HCT116 (cell line): ENCODE measurements around the gene FAM171A2. TPM values are rescaled to one million over a fixed set of nuclear protein-coding genes. Genes with fewer than 3 reads are reported as not detected.

ENCODE experiments used
- ATAC-seq: fragments of 200-7000 bp; cut with Tn5 transposase; 2 replicates; pipeline ENCODE4 v1.9.1; 2020; ENCODE audit warnings: mild to moderate bottlenecking, moderate library complexity
- BruUV-seq: library from RNA; stranded (reverse); fragments of 400-500 nt; replicated peaks from 2 replicates; lab custom pipeline; 2021; lab: Mats Ljungman, UMichigan
- CTCF ChIA-PET: fragments of 300-600 bp; sonication (Branson Sonifier 250); formaldehyde crosslinking; loops from one replicate; lab custom pipeline; 2021; ENCODE audit warnings: antibody characterized with exemption; lab: Charles Lee
- POLR2A ChIA-PET: fragments of 300-600, 350-600 bp; sonication (Branson Sonifier 250); formaldehyde crosslinking; loops from one replicate; lab custom pipeline; 2021; ENCODE audit warnings: antibody characterized with exemption; lab: Charles Lee
- RAD21 ChIA-PET, 2 experiments: fragments of 300-600 bp; sonication (Branson Sonifier 250); formaldehyde crosslinking; loops; one replicate each; lab custom pipeline; 2023; ENCODE audit warnings: low total read pairs in 2 of 2; ENCODE audit not compliant: uncharacterized antibody in 2 of 2, unreplicated experiment in 2 of 2, low non-redundant PET in 1 of 2; lab: Charles Lee
- DNase-seq: peaks from one replicate; pipeline ENCODE4 v3.0.0-alpha.2; 2010; ENCODE audit warnings: low read depth, low spot score
- H2AFZ ChIP-seq: fragments of 200-600 bp; shearing (Covaris generic), sonication (generic); 2 replicates; pipeline ENCODE4 v1.6.1; 2017; ENCODE audit warnings: low read depth, mixed run types, mixed read lengths, antibody characterized with exemption, low read length; ENCODE audit not compliant: poor library complexity, severe bottlenecking
- H3K27ac ChIP-seq: 2 replicates; pipeline ENCODE4 v1.5.1; 2012; ENCODE audit warnings: low read depth, low read length
- H3K27me3 ChIP-seq: fragments of 200-600 bp; sonication (generic); 2 replicates; pipeline ENCODE4 v1.6.1; 2016; ENCODE audit warnings: mixed run types, low read length, mixed read lengths; ENCODE audit not compliant: insufficient read depth
- H3K36me3 ChIP-seq, 2 experiments: fragments of 200-500 bp in 1 of 2; fragments of 200-600 bp in 1 of 2; sonication (Bioruptor generic) in 1 of 2; sonication (generic) in 1 of 2; 2 replicates each; pipeline versions ENCODE4 v1.5.1 to v1.6.1; 2014 to 2016; ENCODE audit warnings: low read length in 2 of 2, inconsistent platforms in 1 of 2, mixed read lengths in 1 of 2, mixed run types in 1 of 2; ENCODE audit not compliant: insufficient read depth in 2 of 2, control insufficient read depth in 1 of 2
- H3K4me1 ChIP-seq, 2 experiments: fragments of 200-600 bp in 1 of 2; sonication (generic) in 1 of 2; 2 replicates each; pipeline versions ENCODE4 v1.5.1 to v1.6.1; 2012 to 2017; ENCODE audit warnings: low read length in 2 of 2, inconsistent platforms in 1 of 2, mild to moderate bottlenecking in 1 of 2, mixed read lengths in 1 of 2, mixed run types in 1 of 2, moderate library complexity in 1 of 2; ENCODE audit not compliant: insufficient read depth in 2 of 2, control insufficient read depth in 1 of 2
- H3K4me2 ChIP-seq: fragments of 200-600 bp; sonication (generic); 2 replicates; pipeline ENCODE4 v1.6.1; 2017; ENCODE audit warnings: mixed run types, low read length, mixed read lengths
- H3K4me3 ChIP-seq, 2 experiments: fragments of 200-600 bp in 1 of 2; sonication (generic) in 1 of 2; replicated peaks in 1 of 2; 2 replicates each; pipeline ENCODE4 v1.5.1; 2011 to 2016; ENCODE audit warnings: low read length in 2 of 2, control low read depth in 1 of 2, low read depth in 1 of 2, mild to moderate bottlenecking in 1 of 2, mixed read lengths in 1 of 2, mixed run types in 1 of 2
- H3K79me2 ChIP-seq: fragments of 200-600 bp; sonication (generic); 2 replicates; pipeline ENCODE4 v1.6.1; 2017; ENCODE audit warnings: mild to moderate bottlenecking, mixed run types, low read length, moderate library complexity, mixed read lengths; ENCODE audit not compliant: insufficient read depth
- H3K9ac ChIP-seq: fragments of 200-600 bp; sonication (generic); 2 replicates; pipeline ENCODE4 v1.6.1; 2016; ENCODE audit warnings: low read length, mixed read lengths
- H3K9me2 ChIP-seq: fragments of 200-600 bp; sonication (generic), shearing (Covaris generic); 2 replicates; pipeline ENCODE4 v1.6.1; 2017; ENCODE audit warnings: mixed run types, mild to moderate bottlenecking, moderate library complexity; ENCODE audit not compliant: insufficient read depth
- H3K9me3 ChIP-seq, 2 experiments: fragments of 200-500 bp in 1 of 2; fragments of 200-600 bp in 1 of 2; sonication (Bioruptor generic) in 1 of 2; sonication (generic) in 1 of 2; 2 replicates each; pipeline ENCODE4 v1.6.1; 2014 to 2017; ENCODE audit warnings: low read length in 2 of 2, mixed read lengths in 2 of 2, inconsistent platforms in 1 of 2, low read depth in 1 of 2, mild to moderate bottlenecking in 1 of 2, mixed run types in 1 of 2, moderate library complexity in 1 of 2; ENCODE audit not compliant: control insufficient read depth in 1 of 2, insufficient read depth in 1 of 2
- H4K20me1 ChIP-seq: fragments of 200-600 bp; sonication (generic), shearing (Covaris generic); 2 replicates; pipeline ENCODE4 v1.6.1; 2017; ENCODE audit warnings: mixed run types, mild to moderate bottlenecking, moderate library complexity; ENCODE audit not compliant: insufficient read depth
- EZH2phosphoT487 ChIP-seq: fragments of 200-600 bp; IDR thresholded peaks from 2 replicates; pipeline ENCODE4 v1.6.1; 2018; ENCODE audit warnings: antibody characterized with exemption, borderline replicate concordance
- FOSL1 ChIP-seq: IDR thresholded peaks from 2 replicates; pipeline ENCODE4 v1.6.1; 2012; ENCODE audit warnings: low read depth
- RAD21 ChIP-seq: IDR thresholded peaks from 2 replicates; pipeline ENCODE4 v1.6.1; 2012; ENCODE audit warnings: low read depth, mild to moderate bottlenecking
- intact Hi-C: fragments of 100-400 bp; cut with micrococcal nuclease; formaldehyde crosslinking; loops from 2 replicates; pipeline ENCODE4 v1.10.0; 2022
- total RNA-seq: library from RNA; stranded (reverse); gene quantifications from one replicate; pipeline ENCODE4 v1.2.1, GENCODE V29; 2021; ENCODE audit not compliant: unreplicated experiment
- TF ChIP-seq, protein P1 (sequence below), 3 experiments: fragments of 200-600 bp in 1 of 3; sonication (generic) in 1 of 3; IDR thresholded peaks in 2 of 3; conservative IDR thresholded peaks in 1 of 3; 2 replicates each; pipeline ENCODE4 v1.5.1; 2012 to 2017; ENCODE audit warnings: low read depth in 2 of 3, low read length in 2 of 3, antibody characterized with exemption in 1 of 3, borderline replicate concordance in 1 of 3, control low read depth in 1 of 3, mild to moderate bottlenecking in 1 of 3, mixed read lengths in 1 of 3, mixed run types in 1 of 3, moderate library complexity in 1 of 3; ENCODE audit not compliant: insufficient read depth in 1 of 3

FAM171A2 gene
- total RNA-seq, 1 experiment from 2014 or later: 18.0 TPM

GRCh38 chr17:44400226-44400847 is 36.7 kb upstream of the FAM171A2 start:
- Histone ChIP-seq H3K27me3 (no peaks in the 10 kb centered on the region), H2AFZ (no peak overlapping the region), H4K20me1 (no peaks in the 10 kb centered on the region), H3K27ac (no peak overlapping the region), H3K9me2 (no peaks in the 10 kb centered on the region), H3K36me3 (peaks cover 15 to 21% of the 10 kb centered on the region in 2 experiments; a peak in 3 of 4 replicates), H3K9me3 (no peaks in the 10 kb centered on the region), H3K4me2 (no peak overlapping the region), H3K4me3 (no peak overlapping the region), H3K4me1 (no peaks in the 10 kb centered on the region), H3K79me2 (no peaks in the 10 kb centered on the region), H3K9ac (no peak overlapping the region)
- ChIA-PET CTCF (interaction anchor here (1.8 kb wide), 1 partner anchor 123 kb away, joined by 7 read pairs; no protein-coding TSS in a partner anchor), POLR2A (no interaction called here), RAD21 (no interaction called here)
- DNase-seq: peak; percentile 12
- TF ChIP-seq, protein P1, sequence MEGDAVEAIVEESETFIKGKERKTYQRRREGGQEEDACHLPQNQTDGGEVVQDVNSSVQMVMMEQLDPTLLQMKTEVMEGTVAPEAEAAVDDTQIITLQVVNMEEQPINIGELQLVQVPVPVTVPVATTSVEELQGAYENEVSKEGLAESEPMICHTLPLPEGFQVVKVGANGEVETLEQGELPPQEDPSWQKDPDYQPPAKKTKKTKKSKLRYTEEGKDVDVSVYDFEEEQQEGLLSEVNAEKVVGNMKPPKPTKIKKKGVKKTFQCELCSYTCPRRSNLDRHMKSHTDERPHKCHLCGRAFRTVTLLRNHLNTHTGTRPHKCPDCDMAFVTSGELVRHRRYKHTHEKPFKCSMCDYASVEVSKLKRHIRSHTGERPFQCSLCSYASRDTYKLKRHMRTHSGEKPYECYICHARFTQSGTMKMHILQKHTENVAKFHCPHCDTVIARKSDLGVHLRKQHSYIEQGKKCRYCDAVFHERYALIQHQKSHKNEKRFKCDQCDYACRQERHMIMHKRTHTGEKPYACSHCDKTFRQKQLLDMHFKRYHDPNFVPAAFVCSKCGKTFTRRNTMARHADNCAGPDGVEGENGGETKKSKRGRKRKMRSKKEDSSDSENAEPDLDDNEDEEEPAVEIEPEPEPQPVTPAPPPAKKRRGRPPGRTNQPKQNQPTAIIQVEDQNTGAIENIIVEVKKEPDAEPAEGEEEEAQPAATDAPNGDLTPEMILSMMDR (IDR thresholded peaks at IDR 0.05 in 2 of 3, conservative IDR thresholded peaks at IDR 0.05 in 1 of 3; ENCODE audit: borderline replicate concordance in 1 of 3, insufficient read depth in 1 of 3, low read depth in 2 of 3, low read length in 2 of 3): peak; percentile 50 to 59 (median 53); a peak in 5 of 6 replicates
- TF ChIP-seq EZH2phosphoT487 (no peak), RAD21 (peak; percentile 65), FOSL1 (no peak)
- ATAC-seq: peak; percentile 74; the same call in 1 of the 2 replicates
- no TSS peak for BruUV-seq
- intact Hi-C loops: loop anchor here (1.0 to 2.0 kb wide), 2 partner anchors 76 to 123 kb away; partner anchors contain the start of gene SLC25A39
